ENCODE measurements around the gene MCM10.

MCM10 gene

GRCh38 chr10:13257621-13258140 lies 96.3 kb downstream of the MCM10 start:
- in situ Hi-C loops (cut with HindIII; ENCODE audit: low pct_unique_long_range_greater_than_20kb, low sequenced_read_pairs): no loop called here
- no peak for DNase-seq (ENCODE audit: low read depth in 1 of 2, low spot score in 1 of 2)
- no peak for TF ChIP-seq JUND (IDR thresholded peaks at IDR 0.05; ENCODE audit: low read depth)
